NCI-H2196 (cell line): Measurements from ENCODE around the gene FREM3.

Experiments used
- DNase-seq: peaks from one replicate; lab custom pipeline; 2025; ENCODE audit not compliant: unreplicated experiment; lab: John Stamatoyannopoulos, UW

The FREM3 gene

GRCh38 chr4:143668930-143669552, 31.4 kb downstream of the FREM3 start:
- DNase-seq = no peak

DNA sequence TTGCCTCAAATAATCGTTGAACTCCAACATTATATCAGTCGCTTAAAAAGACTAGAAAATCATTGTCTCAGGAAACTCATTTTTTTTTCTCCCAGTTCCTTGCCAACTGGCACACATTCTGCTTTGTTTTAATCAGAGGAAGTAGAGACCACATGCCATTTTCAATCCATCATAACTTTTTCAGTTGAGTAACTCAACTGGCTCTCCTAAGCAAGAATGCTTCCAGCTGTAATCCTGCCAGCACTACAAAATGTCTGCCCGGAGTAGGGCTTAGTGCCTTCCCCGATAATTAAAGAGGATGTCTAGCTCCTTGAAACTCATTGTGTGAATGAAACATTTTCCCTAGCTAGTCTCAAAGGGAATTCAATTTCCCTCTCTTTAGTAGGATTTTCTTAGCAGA, 33.0 kb downstream of the FREM3 start:
- DNase-seq = no peak

DNA sequence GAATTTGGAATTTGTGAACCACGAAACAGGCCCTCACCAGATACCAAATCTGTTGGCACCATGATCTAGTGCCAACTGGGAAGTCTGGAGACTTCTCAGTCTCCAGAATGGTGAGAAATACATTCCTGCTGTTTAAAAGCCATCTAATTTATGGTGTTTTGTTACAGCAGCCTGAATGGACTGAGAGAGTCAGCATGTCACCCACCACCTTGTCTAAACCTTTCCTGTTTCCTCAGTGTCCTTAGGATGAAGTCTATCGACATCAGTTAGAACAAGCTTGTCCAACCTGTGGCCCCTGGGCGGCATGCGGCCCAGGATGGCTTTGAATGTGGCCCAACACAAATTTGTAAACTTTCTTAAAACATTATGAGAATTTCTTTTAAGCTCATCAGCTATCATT, 42.1 kb downstream of the FREM3 start:
- no peak for DNase-seq

- no peak for DNase-seq
Observed at GRCh38 chr4:143654571-143654970, 45.9 kb downstream of the FREM3 start.

GRCh38 chr4:143653031-143653430, 47.4 kb downstream of the FREM3 start:
- no peak for DNase-seq

DNA sequence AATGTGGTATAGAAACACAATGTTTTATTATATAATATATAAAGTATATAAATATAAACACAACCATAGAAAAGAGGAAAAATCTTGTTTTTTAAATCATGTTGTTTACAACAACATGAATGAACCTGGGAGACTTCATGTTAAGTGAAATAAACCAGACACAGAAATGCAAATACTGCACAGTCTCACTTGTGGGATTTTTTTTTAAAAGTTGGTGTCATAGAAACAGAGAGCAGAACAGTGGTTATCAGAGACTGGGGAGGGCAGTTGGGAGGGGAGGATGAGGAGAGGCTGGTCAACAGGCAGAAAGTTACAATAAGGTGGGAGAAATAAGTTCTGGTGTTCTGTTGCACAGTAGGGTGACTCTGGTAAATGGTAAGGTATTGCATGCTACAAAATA, 57.1 kb downstream of the FREM3 start:
- no peak for DNase-seq

DNA sequence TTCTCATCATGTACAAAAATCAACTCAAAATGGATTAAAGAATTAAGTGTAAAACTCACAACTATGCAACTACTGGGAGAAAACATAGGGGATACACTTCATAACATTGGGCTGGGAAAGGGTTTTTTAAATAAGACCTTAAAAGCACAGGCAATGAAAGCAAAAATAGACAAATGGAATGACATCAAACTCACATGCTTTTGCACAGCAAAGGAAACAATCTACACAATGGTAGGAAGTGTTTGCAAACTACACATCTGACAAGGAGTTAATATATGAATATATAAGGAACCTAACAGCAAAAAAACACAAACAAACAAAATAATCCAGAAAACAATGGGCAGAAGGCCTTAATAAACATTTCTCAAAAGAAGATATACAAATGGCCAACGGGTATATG, 57.9 kb downstream of the FREM3 start:
- no peak for DNase-seq

DNA sequence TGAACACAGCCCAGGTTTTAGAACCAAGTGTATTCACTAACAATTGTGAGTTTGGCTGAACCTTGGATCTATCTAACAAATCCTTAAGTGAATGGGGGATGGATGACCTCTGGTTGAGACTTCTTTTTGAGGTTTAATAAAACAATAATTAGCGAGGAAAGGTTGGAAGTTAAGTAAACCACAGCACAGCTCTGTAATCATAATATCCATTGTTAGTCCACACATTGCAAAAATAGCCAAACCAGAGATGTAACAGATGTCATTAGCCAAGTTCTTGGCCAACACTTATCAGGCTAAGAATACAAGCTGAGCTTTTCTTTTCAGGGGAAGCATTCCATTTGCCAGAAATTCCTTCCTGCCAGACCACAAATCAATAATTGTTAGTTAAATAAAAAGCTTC, 59.1 kb downstream of the FREM3 start:
- no peak for DNase-seq

GRCh38 chr4:143634763-143635162, 65.7 kb downstream of the FREM3 start:
- no peak for DNase-seq

- no peak for DNase-seq
Observed at GRCh38 chr4:143633833-143634232, 66.6 kb downstream of the FREM3 start.

DNA sequence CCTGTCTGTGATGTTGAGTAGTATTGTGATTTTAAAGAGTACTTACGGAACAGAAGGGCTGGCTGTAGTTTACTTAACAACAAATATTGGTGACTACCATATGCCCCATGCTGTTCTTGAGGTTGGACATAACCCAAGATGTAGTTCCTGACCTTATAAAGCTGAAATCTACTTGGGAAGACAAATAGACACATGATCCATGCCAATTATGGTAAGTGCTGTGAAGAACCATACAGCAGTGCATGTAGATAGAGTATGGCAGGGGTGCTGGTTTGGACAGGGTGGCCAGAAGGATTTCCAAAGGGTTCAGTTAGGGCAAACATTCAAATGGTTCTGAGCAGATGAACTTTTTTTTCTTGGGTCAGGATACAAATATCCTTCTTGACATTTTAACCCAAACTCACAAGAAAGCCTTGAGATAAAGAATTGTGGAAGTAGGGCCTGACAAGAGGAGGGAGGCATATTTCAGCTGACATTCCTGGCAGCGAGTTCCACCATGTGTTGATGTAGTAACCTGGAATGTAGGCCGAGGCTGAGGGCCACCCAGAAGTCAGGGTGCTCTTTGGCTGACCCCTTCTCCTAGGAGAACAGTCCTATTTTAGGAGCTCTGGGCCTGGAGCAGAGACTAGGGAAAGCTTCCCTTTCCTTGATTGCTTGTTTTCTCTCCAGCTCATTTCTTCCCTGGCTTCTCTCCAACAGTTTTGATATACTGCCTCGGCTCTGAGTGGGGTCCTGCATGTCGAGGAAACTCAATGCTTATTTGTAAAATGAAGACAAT, 74.2 kb downstream of the FREM3 start:
- no peak for DNase-seq

DNA sequence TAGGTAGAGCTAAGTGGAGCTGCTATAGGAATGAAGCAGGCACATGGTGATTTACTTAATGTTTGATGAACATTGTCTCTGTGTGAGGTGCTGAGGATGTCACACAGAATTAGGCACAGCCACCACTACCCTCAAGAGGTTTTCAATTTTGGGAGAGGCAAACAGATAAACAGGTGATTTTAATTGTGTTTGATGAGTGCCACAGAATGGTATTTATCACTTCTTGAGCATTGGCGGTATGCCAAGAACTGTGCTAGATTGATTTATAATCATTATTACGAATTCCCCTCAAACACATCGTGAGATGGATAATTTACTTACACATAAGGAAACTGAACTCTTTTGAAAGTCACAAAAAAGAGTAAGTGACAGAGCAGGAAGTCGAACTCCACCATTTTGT, 74.8 kb downstream of the FREM3 start:
- no peak for DNase-seq

- no peak for DNase-seq
Observed at GRCh38 chr4:143623896-143624295, 76.6 kb downstream of the FREM3 start.

- no peak for DNase-seq
Observed at GRCh38 chr4:143618811-143619210, 81.7 kb downstream of the FREM3 start.

- DNase-seq = no peak
Observed at GRCh38 chr4:143617994-143618679, 82.3 kb downstream of the FREM3 start.

- no peak for DNase-seq
Observed at GRCh38 chr4:143616771-143617170, 83.7 kb downstream of the FREM3 start.

GRCh38 chr4:143609492-143609891, 91.0 kb downstream of the FREM3 start:
- no peak for DNase-seq

DNA sequence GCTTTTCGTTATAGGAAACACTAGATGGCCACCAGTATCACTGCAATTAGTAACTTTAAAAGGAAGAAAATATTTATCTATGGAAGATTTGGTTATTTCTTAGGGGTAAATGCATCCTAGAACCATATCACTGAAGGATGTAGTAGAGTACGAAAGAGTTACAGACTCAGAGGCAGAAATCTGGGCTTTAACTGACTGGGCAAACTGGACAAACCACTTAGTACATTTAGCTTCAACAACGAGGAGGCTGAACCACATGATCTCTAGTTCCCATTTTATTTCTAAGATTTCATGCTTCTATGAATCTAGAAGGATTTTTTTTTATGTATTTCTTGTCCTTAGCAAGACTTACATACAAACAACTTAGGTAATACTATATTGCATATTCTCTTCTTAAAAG, 94.0 kb downstream of the FREM3 start:
- no peak for DNase-seq

GRCh38 chr4:143599827-143600226, 100.6 kb downstream of the FREM3 start:
- no peak for DNase-seq

DNA sequence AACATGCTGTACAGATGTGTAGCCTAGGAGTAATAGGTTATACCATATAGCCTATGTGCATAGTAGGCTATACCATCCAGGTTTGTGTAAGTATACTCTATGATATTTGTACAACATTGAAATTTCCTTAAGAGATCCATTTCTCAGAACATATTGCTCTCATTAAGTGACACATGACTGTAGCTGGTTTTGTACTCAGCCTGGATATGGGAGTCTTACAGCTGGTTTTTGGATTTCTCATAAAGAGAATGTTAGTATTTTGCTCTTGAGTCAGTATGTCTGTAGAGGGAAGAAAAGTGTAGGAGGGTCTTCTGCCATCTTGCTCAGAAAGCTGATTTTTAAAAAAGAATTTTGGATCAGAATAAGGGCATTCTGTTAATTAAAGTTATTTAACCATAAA, 101.7 kb downstream of the FREM3 start:
- DNase-seq = no peak

GRCh38 chr4:143597276-143597675, 103.2 kb downstream of the FREM3 start:
- no peak for DNase-seq

DNA sequence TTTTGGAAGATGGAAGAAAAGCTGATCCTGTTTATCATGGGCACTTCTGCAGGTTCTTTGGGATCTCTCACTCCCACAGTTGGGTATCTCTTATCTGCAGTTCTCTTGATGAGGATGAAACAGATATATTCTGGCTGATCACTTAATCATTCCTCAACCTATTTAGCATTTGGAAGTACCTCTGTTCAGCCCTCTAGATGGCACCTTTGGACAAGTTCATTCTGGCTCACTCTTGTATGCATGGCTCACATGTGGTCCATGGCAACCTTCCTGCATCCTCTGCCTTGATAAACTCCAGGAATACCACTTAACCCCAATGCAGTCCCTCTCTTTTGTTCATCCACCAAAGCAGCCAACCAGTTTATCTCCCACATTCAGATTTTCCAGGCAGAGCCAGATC, 112.8 kb downstream of the FREM3 start:
- no peak for DNase-seq
